H9 (cell line): ENCODE results near the gene MAML3. TPM values are rescaled to one million over a fixed set of nuclear protein-coding genes. Genes with fewer than 3 reads are reported as not detected.

ENCODE experiments used
- DNase-seq: peaks from one replicate; pipeline ENCODE4 v3.0.0-alpha.2; 2017
- H2AFZ ChIP-seq: one replicate; pipeline ENCODE4 v1.6.1; 2013; ENCODE audit warnings: mild to moderate bottlenecking, low read length, control low read depth, moderate library complexity
- H2AK5ac ChIP-seq: 2 replicates; pipeline ENCODE4 v1.6.1; 2013; ENCODE audit warnings: low read length, control low read depth, mixed read lengths; ENCODE audit not compliant: insufficient read length
- H2BK120ac ChIP-seq: one replicate; pipeline ENCODE4 v1.6.1; 2013; ENCODE audit warnings: low read depth, mild to moderate bottlenecking, low read length, control low read depth, inconsistent platforms; ENCODE audit not compliant: poor library complexity, severe bottlenecking
- H2BK12ac ChIP-seq: 2 replicates; pipeline ENCODE4 v1.6.1; 2013; ENCODE audit warnings: low read length, control low read depth, mixed read lengths, low read depth; ENCODE audit not compliant: insufficient read length
- H2BK15ac ChIP-seq: 2 replicates; pipeline ENCODE4 v1.6.1; 2013; ENCODE audit warnings: low read depth, low read length, control low read depth
- H2BK20ac ChIP-seq: one replicate; pipeline ENCODE4 v1.6.1; 2013; ENCODE audit warnings: low read depth, mild to moderate bottlenecking, low read length, control low read depth, inconsistent platforms; ENCODE audit not compliant: poor library complexity, severe bottlenecking
- H2BK5ac ChIP-seq: 2 replicates; pipeline ENCODE4 v1.6.1; 2013; ENCODE audit warnings: low read length, control low read depth, mixed read lengths; ENCODE audit not compliant: insufficient read length
- H3K14ac ChIP-seq: 2 replicates; pipeline ENCODE4 v1.6.1; 2013; ENCODE audit warnings: low read length, control low read depth; ENCODE audit not compliant: insufficient read depth
- H3K18ac ChIP-seq: 2 replicates; pipeline ENCODE4 v1.6.1; 2013; ENCODE audit warnings: low read depth, mild to moderate bottlenecking, mixed read lengths, low read length, control low read depth; ENCODE audit not compliant: insufficient read length
- H3K23ac ChIP-seq: 2 replicates; pipeline ENCODE4 v1.6.1; 2013; ENCODE audit warnings: low read length, control low read depth, mixed read lengths, low read depth; ENCODE audit not compliant: insufficient read length
- H3K23me2 ChIP-seq: 2 replicates; pipeline ENCODE4 v1.6.1; 2013; ENCODE audit warnings: low read depth, mild to moderate bottlenecking, mixed read lengths, low read length, control low read depth; ENCODE audit not compliant: insufficient read length, poor library complexity, severe bottlenecking
- H3K27ac ChIP-seq: 2 replicates; pipeline ENCODE4 v1.5.1; 2013; ENCODE audit warnings: low read length, control low read depth, mixed read lengths, low read depth; ENCODE audit not compliant: insufficient read length
- H3K27me3 ChIP-seq: 2 replicates; pipeline ENCODE4 v1.6.1; 2013; ENCODE audit warnings: low read length, control low read depth, inconsistent platforms; ENCODE audit not compliant: insufficient read depth
- H3K4ac ChIP-seq: 2 replicates; pipeline ENCODE4 v1.6.1; 2013; ENCODE audit warnings: low read depth, mild to moderate bottlenecking, control low read depth, inconsistent platforms, low read length, moderate library complexity
- H3K4me1 ChIP-seq: 2 replicates; pipeline ENCODE4 v1.6.1; 2013; ENCODE audit warnings: low read length, control low read depth, inconsistent platforms; ENCODE audit not compliant: insufficient read depth
- H3K4me2 ChIP-seq: 2 replicates; pipeline ENCODE4 v1.6.1; 2013; ENCODE audit warnings: low read length, control low read depth, mixed read lengths; ENCODE audit not compliant: insufficient read length, insufficient read depth
- H3K56ac ChIP-seq: 2 replicates; pipeline ENCODE4 v1.6.1; 2013; ENCODE audit warnings: low read depth, mild to moderate bottlenecking, mixed read lengths, low read length, control low read depth; ENCODE audit not compliant: insufficient read length
- H3K79me1 ChIP-seq: 2 replicates; pipeline ENCODE4 v1.6.1; 2013; ENCODE audit warnings: low read depth, mild to moderate bottlenecking, moderate library complexity, low read length, control low read depth, inconsistent platforms; ENCODE audit not compliant: insufficient read depth, poor library complexity, severe bottlenecking
- H3K79me2 ChIP-seq: 2 replicates; pipeline ENCODE4 v1.6.1; 2013; ENCODE audit warnings: low read length, control low read depth, inconsistent platforms; ENCODE audit not compliant: insufficient read depth
- H3K9ac ChIP-seq: 2 replicates; pipeline ENCODE4 v1.6.1; 2013; ENCODE audit warnings: low read length, control low read depth, mixed read lengths; ENCODE audit not compliant: insufficient read length; ENCODE audit errors: extremely low read depth
- H3K9me3 ChIP-seq: one replicate; pipeline ENCODE4 v1.6.1; 2013; ENCODE audit warnings: low read depth, low read length, inconsistent platforms; ENCODE audit not compliant: control insufficient read depth
- H3T11ph ChIP-seq: one replicate; pipeline ENCODE4 v1.6.1; 2013; ENCODE audit warnings: mild to moderate bottlenecking, low read length, control low read depth, inconsistent platforms
- H4K20me1 ChIP-seq: one replicate; pipeline ENCODE4 v1.6.1; 2013; ENCODE audit not compliant: control insufficient read depth, insufficient read length, insufficient read depth
- H4K5ac ChIP-seq: 2 replicates; pipeline ENCODE4 v1.6.1; 2013; ENCODE audit warnings: low read depth, mild to moderate bottlenecking, mixed read lengths, low read length, control low read depth; ENCODE audit not compliant: insufficient read length
- H4K8ac ChIP-seq: replicated peaks from 2 replicates; pipeline ENCODE4 v1.6.1; 2013; ENCODE audit warnings: low read length, control low read depth, mixed read lengths, low read depth; ENCODE audit not compliant: insufficient read length
- H4K91ac ChIP-seq: 2 replicates; pipeline ENCODE4 v1.6.1; 2013; ENCODE audit warnings: low read depth, mild to moderate bottlenecking, moderate library complexity, mixed read lengths, low read length, control low read depth; ENCODE audit not compliant: insufficient read length
- H3K27ac Mint-ChIP-seq, 3 experiments: 2 replicates in 2 of 3; 3 replicates in 1 of 3; pipeline ENCODE4 v1.8.0; 2020 to 2021; ENCODE audit warnings: mixed read lengths in 3 of 3, mild to moderate bottlenecking in 1 of 3, moderate library complexity in 1 of 3
- H3K27me3 Mint-ChIP-seq: 2 replicates; pipeline ENCODE4 v1.8.0; 2021; ENCODE audit warnings: low read depth, mild to moderate bottlenecking, moderate library complexity, mixed read lengths
- H3K36me3 Mint-ChIP-seq, 3 experiments: 2 replicates in 2 of 3; 3 replicates in 1 of 3; pipeline ENCODE4 v1.8.0; 2020 to 2021; ENCODE audit warnings: low read depth in 3 of 3, mixed read lengths in 3 of 3; ENCODE audit not compliant: insufficient read depth in 1 of 3
- H3K4me1 Mint-ChIP-seq, 2 experiments: 2 replicates each; pipeline ENCODE4 v1.8.0; 2020; ENCODE audit warnings: mixed read lengths in 2 of 2
- H3K4me3 Mint-ChIP-seq, 2 experiments: 2 replicates in 1 of 2; 3 replicates in 1 of 2; pipeline ENCODE4 v1.8.0; 2020 to 2021; ENCODE audit warnings: mild to moderate bottlenecking in 2 of 2, mixed read lengths in 2 of 2, moderate library complexity in 1 of 2
- H3K9me3 Mint-ChIP-seq, 2 experiments: 2 replicates in 1 of 2; 3 replicates in 1 of 2; pipeline ENCODE4 v1.8.0; 2020; ENCODE audit warnings: mild to moderate bottlenecking in 2 of 2, mixed read lengths in 2 of 2, moderate library complexity in 1 of 2
- CTCF ChIP-seq: fragments of 200-600 bp; sonication (generic); conservative IDR thresholded peaks from 3 replicates; pipeline ENCODE4 v1.8.0; 2021; ENCODE audit warnings: antibody characterized with exemption, mild to moderate bottlenecking
- WGBS: extraction: QIAGEN DNeasy Blood & Tissue Kit; methylation state at CpG from one replicate; pipeline ENCODE4 v1.1.7; 2013; ENCODE audit warnings: missing lambda C conversion rate, low lambda C conversion rate, mixed read lengths; ENCODE audit not compliant: insufficient read length; ENCODE audit errors: extremely low coverage; 5-methylcytosine and 5-hydroxymethylcytosine counted together
- total RNA-seq: library from RNA; stranded (reverse); gene quantifications from 2 replicates; pipeline ENCODE4 v1.2.1, GENCODE V29; 2021

MAML3 gene
- total RNA-seq, 1 experiment from 2014 or later: 3.9 TPM

GRCh38 chr4:140140566-140140965 is 13.4 kb downstream of the MAML3 start:
- Histone ChIP-seq H3K79me1 (no peaks in the 10 kb centered on the region), H3K23ac (no peak overlapping the region), H3T11ph (no peak overlapping the region), H4K20me1 (no peaks in the 10 kb centered on the region), H3K4me1 (peaks cover 11% of the 10 kb centered on the region; the same call in 1 of the 2 replicates), H3K9me3 (no peaks in the 10 kb centered on the region), H3K14ac (no peak overlapping the region), H4K8ac (no peak overlapping the region), H3K56ac (no peak overlapping the region), H3K4me2 (no peak overlapping the region), H2AK5ac (no peak overlapping the region), H2BK12ac (no peak overlapping the region), H2BK15ac (no peak overlapping the region), H3K23me2 (no peaks in the 10 kb centered on the region), H3K18ac (no peak overlapping the region), H4K5ac (no peak overlapping the region), H2AFZ (no peak overlapping the region), H3K79me2 (no peaks in the 10 kb centered on the region), H2BK20ac (no peak overlapping the region), H2BK120ac (no peak overlapping the region), H3K27me3 (no peaks in the 10 kb centered on the region), H3K4ac (no peak overlapping the region), H3K9ac (no peak overlapping the region), H3K27ac (no peak overlapping the region), H4K91ac (no peak overlapping the region), H2BK5ac (no peak overlapping the region)
- Mint-ChIP-seq H3K9me3 (no peaks in the 10 kb centered on the region), H3K27me3 (no peaks in the 10 kb centered on the region), H3K4me1 (peaks cover 33 to 36% of the 10 kb centered on the region in 2 experiments), H3K4me3 (no peak overlapping the region), H3K27ac (no peak overlapping the region), H3K36me3 (peaks cover 0 to 5% (median 0%) of the 10 kb centered on the region in 3 experiments; a peak in 2 of 7 replicates)
- no peak for DNase-seq
- TF ChIP-seq CTCF: no peak
- no CpG with 5 or more reads among the region's 3 CpGs for WGBS
